Measurements from ENCODE around the gene GPR32.
"Not testable (repeated sequence)": the region's sequence is repeated elsewhere in the genome, so short reads cannot be mapped to it uniquely, and the experiment has no call there.

GPR32 gene

DNA sequence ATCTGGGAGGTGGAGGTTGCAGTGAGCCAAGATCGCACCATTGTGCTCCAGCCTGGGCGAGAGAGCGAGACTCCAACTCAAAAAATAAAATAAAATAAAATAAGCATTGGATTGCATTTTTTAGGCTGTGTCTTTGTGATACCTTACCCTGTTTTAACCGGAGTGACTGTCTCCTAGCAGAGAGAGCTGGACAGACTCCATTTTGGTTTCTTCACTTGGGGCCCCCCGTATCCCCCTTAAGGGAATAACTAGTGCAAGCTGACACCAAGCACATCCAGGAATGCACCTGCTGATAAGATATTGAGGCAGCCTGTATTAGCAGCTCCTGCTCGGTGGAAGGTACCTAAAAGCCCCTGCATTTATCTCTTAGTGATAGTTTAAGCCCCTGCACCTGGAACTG is 20.8 kb upstream of the GPR32 start:
- FAIRE-seq = no peak

GRCh38 chr19:50750010-50750409 is 20.3 kb upstream of the GPR32 start:
- no peak for FAIRE-seq

DNA sequence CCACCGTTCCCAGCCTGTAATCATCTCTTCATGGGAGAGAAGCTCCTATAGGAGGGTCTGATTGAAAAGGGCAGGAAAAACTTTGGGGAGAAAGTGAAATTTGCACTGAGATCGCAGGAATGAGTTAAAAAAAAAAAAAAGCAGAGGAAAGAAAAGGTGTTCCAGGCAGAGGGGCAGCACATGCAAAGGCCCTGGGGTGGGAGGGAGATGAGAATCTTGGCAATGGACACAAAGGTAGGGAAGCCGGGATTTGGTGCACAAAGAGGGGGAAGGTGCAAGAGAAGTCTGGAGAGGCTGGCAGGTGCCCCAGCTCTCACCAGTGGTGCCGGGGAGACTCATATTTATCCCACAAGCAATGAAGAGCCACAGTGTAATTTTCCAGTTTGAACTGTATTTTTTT is 16.4 kb upstream of the GPR32 start:
- FAIRE-seq = no peak

- not testable (repeated sequence) for FAIRE-seq
Observed at GRCh38 chr19:50756244-50756643, 14.0 kb upstream of the GPR32 start.

GRCh38 chr19:50757624-50758023 is 12.6 kb upstream of the GPR32 start:
- not testable (repeated sequence) for FAIRE-seq

- not testable (repeated sequence) for FAIRE-seq
Observed at GRCh38 chr19:50759076-50759475, 11.2 kb upstream of the GPR32 start.

GRCh38 chr19:50759886-50760285 is 10.4 kb upstream of the GPR32 start:
- no peak for FAIRE-seq

DNA sequence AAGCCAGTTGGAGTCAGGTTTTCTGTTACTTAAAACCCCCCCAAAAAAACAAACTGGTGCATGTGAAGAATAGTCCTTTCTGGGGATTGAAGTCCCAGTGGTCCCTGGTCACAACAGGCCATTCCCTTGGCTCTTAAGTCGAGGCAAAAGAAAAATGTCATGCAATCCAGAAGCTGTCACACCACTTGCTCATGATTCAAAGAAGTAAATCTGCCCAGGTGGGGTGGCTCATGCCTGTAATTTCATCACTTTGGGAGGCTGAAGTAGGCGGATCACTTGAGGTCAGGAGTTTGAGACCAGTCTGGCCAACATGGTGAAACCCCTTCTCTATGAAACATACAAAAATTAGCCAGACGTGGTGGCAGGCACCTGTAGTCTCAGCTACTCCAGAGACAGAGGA is 8.8 kb upstream of the GPR32 start:
- FAIRE-seq = not testable (repeated sequence)

- not testable (repeated sequence) for FAIRE-seq
Observed at GRCh38 chr19:50763521-50763920, 6.7 kb upstream of the GPR32 start.

- no peak for FAIRE-seq
Observed at GRCh38 chr19:50764409-50764808, 5.9 kb upstream of the GPR32 start.

GRCh38 chr19:50766746-50767145 is 3.5 kb upstream of the GPR32 start:
- FAIRE-seq = not testable (repeated sequence)

DNA sequence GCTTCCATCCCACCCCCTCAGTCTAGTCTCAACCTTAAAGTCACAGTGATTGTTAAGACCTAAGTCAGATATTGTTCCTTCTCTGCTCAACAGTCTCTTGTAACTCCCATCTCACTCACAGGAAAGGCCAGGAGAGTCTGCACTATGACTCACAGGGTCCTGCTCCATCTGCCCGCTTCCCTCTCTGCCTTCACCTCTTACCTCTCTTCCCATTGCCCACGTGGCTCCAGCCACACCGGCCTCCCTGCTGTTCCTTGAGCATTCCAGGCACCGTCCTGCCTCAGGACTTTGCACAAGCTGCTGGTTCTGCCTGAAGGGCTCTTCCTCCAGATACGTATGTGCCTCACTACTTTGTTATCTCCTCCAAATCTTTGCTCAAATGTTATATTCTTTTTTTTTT is 3.0 kb upstream of the GPR32 start:
- FAIRE-seq = not testable (repeated sequence)

GRCh38 chr19:50768277-50768676 is 2.0 kb upstream of the GPR32 start:
- no peak for FAIRE-seq

DNA sequence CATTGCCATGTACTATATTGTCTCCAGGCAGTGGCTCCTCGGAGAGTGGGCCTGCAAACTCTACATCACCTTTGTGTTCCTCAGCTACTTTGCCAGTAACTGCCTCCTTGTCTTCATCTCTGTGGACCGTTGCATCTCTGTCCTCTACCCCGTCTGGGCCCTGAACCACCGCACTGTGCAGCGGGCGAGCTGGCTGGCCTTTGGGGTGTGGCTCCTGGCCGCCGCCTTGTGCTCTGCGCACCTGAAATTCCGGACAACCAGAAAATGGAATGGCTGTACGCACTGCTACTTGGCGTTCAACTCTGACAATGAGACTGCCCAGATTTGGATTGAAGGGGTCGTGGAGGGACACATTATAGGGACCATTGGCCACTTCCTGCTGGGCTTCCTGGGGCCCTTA is 624 bp downstream of the GPR32 start:
- FAIRE-seq = no peak

GRCh38 chr19:50772476-50772875 is 2.2 kb downstream of the GPR32 start:
- FAIRE-seq = no peak

GRCh38 chr19:50772912-50773311 is 2.6 kb downstream of the GPR32 start:
- not testable (repeated sequence) for FAIRE-seq

DNA sequence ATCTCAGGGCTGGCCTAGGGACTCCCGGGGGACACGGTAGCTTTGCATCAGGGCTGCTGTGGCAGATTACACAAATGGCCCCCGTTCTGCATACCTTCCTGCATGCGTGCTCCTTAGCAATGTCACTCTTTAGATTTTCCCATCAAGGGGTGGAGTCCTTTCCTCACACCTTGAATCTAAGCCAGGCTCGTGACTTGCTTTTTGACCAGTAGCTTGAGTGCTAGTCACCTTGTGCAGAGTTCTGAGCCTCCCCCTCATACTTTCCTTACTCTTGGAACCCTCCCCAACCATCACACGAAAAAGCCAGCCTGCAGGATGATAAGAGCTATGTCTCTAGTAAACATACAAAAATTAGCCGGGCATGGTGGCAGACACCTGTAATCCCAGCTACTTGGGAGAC is 3.2 kb downstream of the GPR32 start:
- not testable (repeated sequence) for FAIRE-seq

DNA sequence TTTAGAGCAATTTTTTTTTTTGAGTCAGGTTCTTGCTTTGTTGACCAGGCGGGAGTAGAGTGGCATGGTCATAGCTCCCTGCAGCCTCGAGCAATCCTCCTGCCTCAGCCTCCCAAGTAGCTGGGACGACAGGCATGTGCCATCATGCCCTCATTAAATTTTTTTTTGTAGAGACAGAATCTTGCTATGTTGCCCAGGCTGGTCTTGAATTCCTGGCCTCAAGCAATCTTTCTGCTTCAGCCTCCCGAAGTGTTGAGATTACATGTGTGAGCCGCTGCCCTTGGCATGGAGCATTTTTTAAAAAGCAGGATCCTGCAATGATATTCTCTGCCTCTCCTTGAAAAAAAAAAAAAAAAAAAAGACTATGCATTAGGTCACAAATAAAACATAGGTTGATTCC is 5.9 kb downstream of the GPR32 start:
- FAIRE-seq = no peak

GRCh38 chr19:50777261-50777660 is 7.0 kb downstream of the GPR32 start:
- no peak for FAIRE-seq

- no peak for FAIRE-seq
Observed at GRCh38 chr19:50777830-50778303, 7.6 kb downstream of the GPR32 start.

DNA sequence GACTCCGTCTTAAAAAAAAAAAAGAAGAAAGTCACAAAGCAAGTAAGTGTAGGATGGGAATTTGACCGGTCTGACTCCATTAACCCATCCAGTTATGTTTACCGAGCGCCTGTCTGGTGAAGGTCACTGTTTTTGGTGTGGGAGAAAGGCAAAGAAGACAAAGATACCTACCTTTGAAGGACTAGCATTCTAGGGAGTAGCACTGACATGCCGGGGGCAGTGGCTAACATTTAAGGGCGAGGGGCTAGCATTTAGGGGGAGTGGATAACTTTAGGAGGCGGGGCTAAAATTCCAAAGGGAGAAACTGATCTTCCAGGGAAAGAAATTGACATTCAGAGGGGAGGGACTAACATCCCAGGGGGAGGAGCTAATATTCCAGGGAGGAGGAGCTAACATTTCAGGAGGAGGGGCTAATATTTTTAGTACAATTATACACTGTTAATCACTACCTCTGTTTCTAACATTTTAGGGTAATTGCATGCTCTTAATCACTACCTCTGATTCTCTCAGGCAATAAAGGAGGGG is 8.7 kb downstream of the GPR32 start:
- FAIRE-seq = no peak

GRCh38 chr19:50779504-50780457 is 9.5 kb downstream of the GPR32 start:
- no peak for FAIRE-seq

- no peak for FAIRE-seq
Observed at GRCh38 chr19:50780753-50781435, 10.6 kb downstream of the GPR32 start.

GRCh38 chr19:50783848-50784152 is 13.5 kb downstream of the GPR32 start:
- not testable (repeated sequence) for FAIRE-seq
